ENCODE measurements around the gene CASR. TPM values are rescaled to one million over a fixed set of nuclear protein-coding genes. Genes with fewer than 3 reads are reported as not detected.

The CASR gene
- total RNA-seq, 1 donor from 2014 or later = not detected

- intact Hi-C loops (cut with micrococcal nuclease) = loop anchor here (5.0 to 10.0 kb wide), 3 partner anchors 109 to 511 kb away; partner anchors contain the start of gene GOLGB1
These were observed 72.4 kb downstream of the CASR start for GRCh38 chr3:122255757-122256439.

DNA sequence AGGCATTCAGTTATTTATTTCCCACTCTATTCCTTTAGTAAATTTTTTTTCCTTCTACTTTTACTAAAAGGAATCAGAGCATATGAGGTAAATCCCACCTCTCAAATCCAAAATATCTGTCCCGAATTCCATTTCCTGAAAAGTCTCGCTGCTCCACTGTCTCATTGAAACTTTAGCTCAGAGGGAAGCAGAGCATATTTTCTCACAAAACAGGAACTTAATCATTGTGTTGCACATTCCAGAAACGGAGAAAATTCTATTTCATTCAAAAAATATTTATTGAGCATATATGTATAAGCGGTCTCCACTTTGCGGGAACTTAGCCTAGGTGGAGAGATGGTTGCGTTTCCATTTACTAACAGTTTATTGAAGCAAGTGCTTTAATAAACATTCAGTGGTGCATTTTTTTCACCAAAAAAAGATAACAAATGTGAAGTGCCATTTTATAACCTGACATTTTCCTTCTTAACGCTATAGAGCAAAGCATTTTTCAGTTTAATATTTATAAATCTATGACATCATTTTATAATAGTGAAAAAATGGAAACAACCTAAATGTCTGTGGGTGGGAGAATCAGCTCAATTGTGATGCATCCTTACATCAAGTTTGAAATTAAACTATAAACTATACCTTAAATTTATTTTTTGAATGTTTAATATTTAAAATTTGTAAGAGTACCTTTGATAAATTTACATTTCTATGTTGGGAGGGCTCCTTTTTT lies 74.3 kb downstream of the CASR start:
- intact Hi-C loops (cut with micrococcal nuclease) = loop anchor here (1.0 to 10.0 kb wide), 8 partner anchors 43 to 712 kb away; partner anchors contain the start of gene GOLGB1

GRCh38 chr3:122258757-122259371 lies 75.4 kb downstream of the CASR start:
- intact Hi-C loops (cut with micrococcal nuclease) = loop anchor here (1.0 to 10.0 kb wide), 10 partner anchors 42 to 713 kb away; partner anchors contain the start of genes EAF2, GOLGB1 and IQCB1

- intact Hi-C loops (cut with micrococcal nuclease) = no loop called here
These were observed 76.7 kb downstream of the CASR start for GRCh38 chr3:122260206-122260605.

GRCh38 chr3:122263058-122263457 lies 79.6 kb downstream of the CASR start:
- intact Hi-C loops (cut with micrococcal nuclease) = no loop called here

- intact Hi-C loops (cut with micrococcal nuclease) = no loop called here
These were observed 80.6 kb downstream of the CASR start for GRCh38 chr3:122263974-122264588.

GRCh38 chr3:122265957-122266356 lies 82.5 kb downstream of the CASR start:
- intact Hi-C loops (cut with micrococcal nuclease) = no loop called here

DNA sequence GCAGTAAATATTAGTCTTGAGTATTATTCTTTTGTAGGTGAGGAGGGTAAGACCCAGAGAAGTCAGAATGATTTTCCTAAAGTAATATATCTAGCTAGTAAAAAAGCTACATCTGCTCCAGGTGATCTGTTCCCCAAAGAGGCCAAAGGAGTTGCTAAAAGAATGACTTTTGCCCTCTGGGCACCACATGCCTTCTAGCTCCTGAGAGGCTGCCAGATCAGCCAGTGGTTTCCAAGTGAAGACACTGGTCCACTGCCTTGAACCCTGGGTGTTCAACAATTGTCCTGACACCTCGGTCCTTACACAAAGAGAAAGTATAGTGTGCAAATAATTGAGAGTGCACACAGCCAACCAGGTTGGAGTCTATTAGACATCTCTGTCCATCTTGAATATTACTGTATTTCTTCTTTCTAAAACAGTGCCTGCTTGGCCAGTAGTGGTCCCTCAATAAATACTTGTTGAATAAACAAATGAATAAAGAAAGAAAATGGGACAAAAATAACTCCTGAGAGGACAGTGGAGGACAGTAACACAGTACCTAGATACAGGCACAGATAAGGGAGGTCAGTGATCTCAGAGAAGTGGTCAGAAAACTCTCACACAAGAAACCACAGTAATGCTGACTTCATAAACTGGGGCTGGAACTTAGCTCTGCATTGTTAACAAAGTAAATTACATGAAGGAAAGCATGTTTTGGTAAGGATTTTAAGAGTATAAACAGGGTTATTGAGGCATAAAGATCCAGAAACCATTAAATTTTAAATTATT lies 85.0 kb downstream of the CASR start:
- intact Hi-C loops (cut with micrococcal nuclease) = no loop called here

- intact Hi-C loops (cut with micrococcal nuclease) = no loop called here
These were observed 85.6 kb downstream of the CASR start for GRCh38 chr3:122269045-122269444.

- intact Hi-C loops (cut with micrococcal nuclease) = no loop called here
These were observed 87.9 kb downstream of the CASR start for GRCh38 chr3:122271246-122271898.

- intact Hi-C loops (cut with micrococcal nuclease) = no loop called here
These were observed 89.4 kb downstream of the CASR start for GRCh38 chr3:122272879-122273278.

GRCh38 chr3:122273498-122273897 lies 90.0 kb downstream of the CASR start:
- intact Hi-C loops (cut with micrococcal nuclease) = no loop called here

DNA sequence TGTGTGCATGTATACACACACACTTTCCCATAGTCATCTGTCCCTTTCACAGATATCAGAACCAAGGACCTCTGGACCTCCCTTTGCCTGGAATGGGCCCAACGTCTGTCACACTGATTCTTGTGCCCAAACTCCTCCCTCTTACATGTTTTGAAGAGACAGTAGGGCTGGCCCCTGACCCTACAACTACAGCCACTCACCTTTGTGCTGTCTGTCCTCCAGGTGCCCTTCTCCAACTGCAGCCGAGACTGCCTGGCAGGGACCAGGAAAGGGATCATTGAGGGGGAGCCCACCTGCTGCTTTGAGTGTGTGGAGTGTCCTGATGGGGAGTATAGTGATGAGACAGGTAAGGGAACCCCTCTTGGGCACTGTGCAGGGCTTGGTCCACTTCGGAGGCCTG lies 98.4 kb downstream of the CASR start:
- intact Hi-C loops (cut with micrococcal nuclease) = no loop called here

- intact Hi-C loops (cut with micrococcal nuclease) = no loop called here
These were observed 100.5 kb downstream of the CASR start for GRCh38 chr3:122283796-122284445.

DNA sequence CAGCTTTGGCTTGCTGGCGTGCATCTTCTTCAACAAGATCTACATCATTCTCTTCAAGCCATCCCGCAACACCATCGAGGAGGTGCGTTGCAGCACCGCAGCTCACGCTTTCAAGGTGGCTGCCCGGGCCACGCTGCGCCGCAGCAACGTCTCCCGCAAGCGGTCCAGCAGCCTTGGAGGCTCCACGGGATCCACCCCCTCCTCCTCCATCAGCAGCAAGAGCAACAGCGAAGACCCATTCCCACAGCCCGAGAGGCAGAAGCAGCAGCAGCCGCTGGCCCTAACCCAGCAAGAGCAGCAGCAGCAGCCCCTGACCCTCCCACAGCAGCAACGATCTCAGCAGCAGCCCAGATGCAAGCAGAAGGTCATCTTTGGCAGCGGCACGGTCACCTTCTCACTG lies 101.0 kb downstream of the CASR start:
- intact Hi-C loops (cut with micrococcal nuclease) = no loop called here

GRCh38 chr3:122294359-122294758 lies 110.9 kb downstream of the CASR start:
- intact Hi-C loops (cut with micrococcal nuclease) = no loop called here

DNA sequence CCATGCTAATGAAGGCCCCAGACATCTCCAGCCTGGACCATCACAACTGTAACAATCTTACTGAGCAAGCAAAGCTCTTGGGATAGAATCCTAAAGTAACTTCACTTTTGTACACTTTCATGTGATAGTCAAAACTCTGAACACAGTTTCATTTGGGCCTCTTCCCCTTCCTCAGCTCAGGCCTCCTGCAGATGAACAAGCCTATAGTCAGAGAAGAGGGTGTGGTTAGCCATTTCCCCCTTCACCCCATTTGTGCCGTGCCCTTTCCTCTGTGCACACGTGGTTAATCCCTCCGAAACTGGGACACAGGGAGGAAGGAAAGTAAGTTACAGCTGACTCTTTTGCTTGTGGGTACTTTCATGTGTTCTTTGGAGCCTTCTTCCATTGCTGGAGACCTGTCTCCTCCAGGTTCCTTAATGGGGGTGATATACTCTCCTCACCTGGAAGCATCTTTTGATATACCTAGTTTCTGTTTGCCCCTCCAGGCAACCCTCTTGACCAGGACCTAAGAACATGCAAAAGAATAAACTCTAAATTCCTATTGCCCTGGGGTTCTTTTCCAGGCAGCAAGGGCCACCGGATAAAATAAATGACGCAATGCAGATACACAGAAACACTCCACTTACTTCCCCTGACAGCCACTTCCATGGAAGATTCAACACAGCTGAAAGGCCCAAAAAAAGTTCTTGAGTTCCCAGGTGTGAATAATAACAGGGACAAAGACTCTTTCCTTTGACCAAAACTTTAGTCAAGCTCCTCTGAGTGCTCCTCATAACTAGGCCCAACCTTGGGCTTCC lies 112.0 kb downstream of the CASR start:
- intact Hi-C loops (cut with micrococcal nuclease) = loop anchor here (1.0 kb wide), 1 partner anchor 194 kb away; no protein-coding TSS in a partner anchor

DNA sequence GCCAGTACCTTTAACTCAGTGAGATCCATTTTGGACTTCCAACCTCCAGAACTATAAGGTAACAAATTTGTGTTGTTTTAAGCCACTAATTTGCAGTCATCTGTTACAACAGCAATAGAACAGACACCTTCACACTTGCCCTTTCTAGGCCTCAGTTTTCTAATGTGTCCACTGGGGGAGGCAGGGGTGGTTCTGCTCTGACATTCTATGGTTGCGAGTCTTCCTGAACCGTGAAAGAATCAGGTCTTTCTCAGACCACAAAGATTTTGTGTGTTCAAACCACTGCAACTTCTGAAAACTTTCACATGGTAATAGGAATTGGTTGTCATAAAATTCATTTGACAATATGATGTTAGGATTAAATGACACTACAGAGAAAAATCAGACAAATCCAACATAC lies 114.8 kb downstream of the CASR start:
- intact Hi-C loops (cut with micrococcal nuclease) = no loop called here

GRCh38 chr3:122299215-122299614 lies 115.7 kb downstream of the CASR start:
- intact Hi-C loops (cut with micrococcal nuclease) = no loop called here

Data from T-helper 1 cell treated with Interleukin-12 subunit alpha and Interleukin-12 subunit beta and Interleukin-4 antibody, amounts not matched to agents 30 ng/mL and 1 ng/mL, for 36 hours (primary cell).